ENCODE measurements around the gene ATP13A5.

- TF ChIP-seq CTCF (IDR thresholded peaks at IDR 0.05; ENCODE audit: poor library complexity) = no peak
- no peak for TF ChIP-seq EZH2phosphoT487 (IDR thresholded peaks at IDR 0.05; ENCODE audit: low read depth, severe bottlenecking, unreplicated experiment)
These were observed 962 bp downstream of the ATP13A5 start for GRCh38 chr3:193377591-193377990.
